Karpas-422 (cell line): ENCODE results near the gene MAPKBP1. TPM values are rescaled to one million over a fixed set of nuclear protein-coding genes. Genes with fewer than 3 reads are reported as not detected.

ENCODE experiments used
- DNase-seq: peaks from one replicate; pipeline ENCODE4 v3.0.0-alpha.2; 2015
- H2AFZ ChIP-seq: fragments of 200-600 bp; sonication (generic); 2 replicates; pipeline ENCODE4 v1.6.1; 2014; ENCODE audit warnings: antibody characterized with exemption, low read length, mixed read lengths
- H3K27ac ChIP-seq: fragments of 200-600 bp; sonication (generic); 2 replicates; pipeline ENCODE4 v1.5.1; 2014; ENCODE audit warnings: mild to moderate bottlenecking, low read length, moderate library complexity
- H3K27me3 ChIP-seq: fragments of 200-600 bp; sonication (generic); 2 replicates; pipeline ENCODE4 v1.6.1; 2014; ENCODE audit warnings: low read length, mixed read lengths
- H3K36me3 ChIP-seq: fragments of 200-600 bp; sonication (generic); 2 replicates; pipeline ENCODE4 v1.6.1; 2014; ENCODE audit warnings: low read length, mixed read lengths; ENCODE audit not compliant: insufficient read depth
- H3K4me1 ChIP-seq: fragments of 200-600 bp; sonication (generic); 2 replicates; pipeline ENCODE4 v1.6.1; 2014; ENCODE audit warnings: mild to moderate bottlenecking, low read length, mixed read lengths
- H3K4me2 ChIP-seq: fragments of 200-600 bp; sonication (generic); 2 replicates; pipeline ENCODE4 v1.6.1; 2014; ENCODE audit warnings: low read length, low read depth, mild to moderate bottlenecking; ENCODE audit not compliant: poor library complexity, severe bottlenecking
- H3K4me3 ChIP-seq: fragments of 200-600 bp; sonication (generic); 2 replicates; pipeline ENCODE4 v1.5.1; 2014; ENCODE audit warnings: mild to moderate bottlenecking, antibody characterized with exemption, low read length, mixed read lengths
- H3K79me2 ChIP-seq: fragments of 200-600 bp; sonication (generic); 2 replicates; pipeline ENCODE4 v1.6.1; 2014; ENCODE audit warnings: mild to moderate bottlenecking, low read length, mixed read lengths
- H3K9ac ChIP-seq: fragments of 200-600 bp; sonication (generic); 2 replicates; pipeline ENCODE4 v1.6.0; 2014; ENCODE audit warnings: low read length
- H3K9me2 ChIP-seq: fragments of 200-600 bp; sonication (generic), shearing (Covaris generic); replicated peaks from 2 replicates; pipeline ENCODE4 v1.6.0; 2014; ENCODE audit warnings: mild to moderate bottlenecking, low read length, moderate library complexity; ENCODE audit not compliant: insufficient read depth
- H3K9me3 ChIP-seq: fragments of 300-700, 200-600 bp; sonication (generic); 2 replicates; pipeline ENCODE4 v1.6.1; 2014; ENCODE audit warnings: low read length, mixed read lengths
- H4K20me1 ChIP-seq: fragments of 200-600 bp; sonication (generic); 2 replicates; pipeline ENCODE4 v1.6.1; 2014; ENCODE audit warnings: mild to moderate bottlenecking, antibody characterized with exemption, low read length, low read depth; ENCODE audit not compliant: insufficient read depth
- total RNA-seq: library from RNA; depleted of rRNA; stranded (reverse); fragments of >200 nt; shearing (Covaris generic); gene quantifications from 2 replicates; pipeline ENCODE4 v1.2.3, GENCODE V29; 2014; ENCODE audit warnings: low replicate concordance

MAPKBP1 gene
- total RNA-seq, 1 experiment from 2014 or later = 17.8 TPM

DNA sequence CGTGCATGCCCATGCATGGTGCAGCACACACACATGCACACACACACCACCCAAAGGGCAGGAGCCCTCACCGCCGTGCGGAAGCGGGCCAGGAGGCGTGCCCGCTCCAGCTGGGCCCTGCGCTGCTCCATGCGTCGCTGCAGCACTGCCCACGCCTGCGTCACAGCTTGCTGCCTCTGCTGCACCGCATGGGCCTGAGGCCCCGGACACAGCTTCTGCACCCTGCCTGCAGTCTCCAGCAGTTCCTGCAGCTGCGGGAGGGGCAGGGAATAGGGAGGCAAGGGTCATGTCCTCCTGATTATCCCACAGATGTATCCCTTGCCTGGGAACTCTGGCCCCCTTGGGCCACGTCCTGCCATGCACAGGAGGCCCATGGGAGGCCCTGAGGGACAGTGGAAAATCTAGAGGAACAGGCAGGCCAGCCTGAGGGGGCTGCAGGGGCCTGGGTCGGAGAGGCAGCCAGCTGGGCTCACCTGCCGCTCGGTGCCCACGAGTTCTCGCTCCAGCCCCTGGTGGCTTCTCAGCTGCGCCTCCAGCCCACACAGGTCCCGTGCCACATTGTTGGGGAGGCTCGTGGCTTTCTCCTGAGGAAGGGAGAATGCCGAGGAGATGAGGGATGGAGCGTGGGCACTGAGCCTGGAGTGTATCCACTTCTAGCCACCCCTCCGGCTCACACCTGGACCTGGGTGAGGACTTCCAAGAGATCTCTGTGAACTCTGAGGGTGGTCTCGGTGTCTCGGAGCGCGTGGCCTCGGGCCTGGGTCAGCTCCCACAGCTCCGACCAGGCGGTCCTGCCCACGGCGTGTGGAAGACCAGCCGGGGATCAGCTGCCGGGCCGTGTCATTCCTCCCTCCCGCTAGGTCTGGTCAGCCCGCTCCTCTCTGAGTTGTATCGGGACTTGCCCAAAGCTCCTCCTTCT is 95.7 kb downstream of the MAPKBP1 start:
- no peak overlapping the region for H3K27ac ChIP-seq
- H3K4me2 ChIP-seq = no peak overlapping the region
- H3K9ac ChIP-seq = no peak overlapping the region
- no peak overlapping the region for H2AFZ ChIP-seq
- H3K9me2 ChIP-seq = no peaks in the 10 kb centered on the region
- 0 out of 2 replicates have a peak, but pooled peaks cover 3% of the 10 kb centered on the region for H4K20me1 ChIP-seq
- H3K9me3 ChIP-seq = no peaks in the 10 kb centered on the region
- no peaks in the 10 kb centered on the region for H3K27me3 ChIP-seq
- H3K79me2 ChIP-seq = no peaks in the 10 kb centered on the region
- no peaks in the 10 kb centered on the region for H3K36me3 ChIP-seq
- H3K4me1 ChIP-seq = no peaks in the 10 kb centered on the region
- H3K4me3 ChIP-seq = no peak overlapping the region
- DNase-seq = no peak

- Histone ChIP-seq H4K20me1 (0 out of 2 replicates have a peak, but pooled peaks cover 3% of the 10 kb centered on the region), H3K36me3 (no peaks in the 10 kb centered on the region), H3K27me3 (no peaks in the 10 kb centered on the region), H3K9ac (no peak overlapping the region), H3K4me2 (no peak overlapping the region), H2AFZ (no peak overlapping the region), H3K9me2 (no peaks in the 10 kb centered on the region), H3K79me2 (no peaks in the 10 kb centered on the region), H3K4me3 (no peak overlapping the region), H3K27ac (no peak overlapping the region), H3K4me1 (no peaks in the 10 kb centered on the region), H3K9me3 (no peaks in the 10 kb centered on the region)
- no peak for DNase-seq
Measured at GRCh38 chr15:41870689-41871081, 96.4 kb downstream of the MAPKBP1 start.

- Histone ChIP-seq H3K27me3 (no peaks in the 10 kb centered on the region), H3K79me2 (no peaks in the 10 kb centered on the region), H2AFZ (no peak overlapping the region), H4K20me1 (0 out of 2 replicates have a peak, but pooled peaks cover 3% of the 10 kb centered on the region), H3K4me2 (no peak overlapping the region), H3K9me3 (no peaks in the 10 kb centered on the region), H3K36me3 (no peaks in the 10 kb centered on the region), H3K4me3 (no peak overlapping the region), H3K27ac (no peak overlapping the region), H3K9me2 (no peaks in the 10 kb centered on the region), H3K4me1 (no peaks in the 10 kb centered on the region), H3K9ac (no peak overlapping the region)
- DNase-seq = no peak
Measured at GRCh38 chr15:41871175-41871905, 97.1 kb downstream of the MAPKBP1 start.

- H3K79me2 ChIP-seq = no peaks in the 10 kb centered on the region
- no peaks in the 10 kb centered on the region for H3K9me3 ChIP-seq
- no peaks in the 10 kb centered on the region for H3K4me1 ChIP-seq
- H3K36me3 ChIP-seq = no peaks in the 10 kb centered on the region
- no peak for DNase-seq
- no peaks in the 10 kb centered on the region for H3K27me3 ChIP-seq
- no peak overlapping the region for H3K4me3 ChIP-seq
- H4K20me1 ChIP-seq = 0 out of 2 replicates have a peak, but pooled peaks cover 3% of the 10 kb centered on the region
- H3K9me2 ChIP-seq = no peaks in the 10 kb centered on the region
- H3K9ac ChIP-seq = no peak overlapping the region
- no peak overlapping the region for H3K4me2 ChIP-seq
- H2AFZ ChIP-seq = no peak overlapping the region
- H3K27ac ChIP-seq = no peak overlapping the region
Measured at GRCh38 chr15:41872166-41872747, 98.0 kb downstream of the MAPKBP1 start.

- Histone ChIP-seq H3K4me3 (no peak overlapping the region), H3K9ac (no peak overlapping the region), H4K20me1 (0 out of 2 replicates have a peak, but pooled peaks cover 3% of the 10 kb centered on the region), H2AFZ (no peak overlapping the region), H3K4me2 (no peak overlapping the region), H3K9me3 (no peaks in the 10 kb centered on the region), H3K27ac (no peak overlapping the region), H3K27me3 (no peaks in the 10 kb centered on the region), H3K4me1 (no peaks in the 10 kb centered on the region), H3K79me2 (no peaks in the 10 kb centered on the region), H3K36me3 (no peaks in the 10 kb centered on the region), H3K9me2 (no peaks in the 10 kb centered on the region)
- DNase-seq = no peak
Measured at GRCh38 chr15:41873711-41874110, 99.4 kb downstream of the MAPKBP1 start.

- H3K27me3 ChIP-seq = no peaks in the 10 kb centered on the region
- no peaks in the 10 kb centered on the region for H3K9me3 ChIP-seq
- H3K4me1 ChIP-seq = no peaks in the 10 kb centered on the region
- no peak overlapping the region for H2AFZ ChIP-seq
- no peaks in the 10 kb centered on the region for H3K36me3 ChIP-seq
- 0 out of 2 replicates have a peak, but pooled peaks cover 3% of the 10 kb centered on the region for H4K20me1 ChIP-seq
- DNase-seq = no peak
- no peaks in the 10 kb centered on the region for H3K9me2 ChIP-seq
- no peak overlapping the region for H3K9ac ChIP-seq
- no peaks in the 10 kb centered on the region for H3K79me2 ChIP-seq
- H3K4me2 ChIP-seq = no peak overlapping the region
- no peak overlapping the region for H3K27ac ChIP-seq
- H3K4me3 ChIP-seq = no peak overlapping the region
Measured at GRCh38 chr15:41874736-41875135, 100.5 kb downstream of the MAPKBP1 start.

GRCh38 chr15:41876007-41876406 is 101.7 kb downstream of the MAPKBP1 start:
- Histone ChIP-seq H3K36me3 (no peaks in the 10 kb centered on the region), H4K20me1 (0 out of 2 replicates have a peak, but pooled peaks cover 3% of the 10 kb centered on the region), H3K4me2 (no peak overlapping the region), H3K9ac (no peak overlapping the region), H3K4me1 (no peaks in the 10 kb centered on the region), H3K27me3 (no peaks in the 10 kb centered on the region), H3K79me2 (no peaks in the 10 kb centered on the region), H2AFZ (no peak overlapping the region), H3K4me3 (no peak overlapping the region), H3K9me2 (no peaks in the 10 kb centered on the region), H3K9me3 (no peaks in the 10 kb centered on the region), H3K27ac (no peak overlapping the region)
- DNase-seq = no peak

GRCh38 chr15:41876689-41877088 is 102.4 kb downstream of the MAPKBP1 start:
- Histone ChIP-seq H3K9ac (no peak overlapping the region), H3K79me2 (no peaks in the 10 kb centered on the region), H3K27ac (no peak overlapping the region), H3K4me3 (no peak overlapping the region), H3K9me3 (no peaks in the 10 kb centered on the region), H4K20me1 (0 out of 2 replicates have a peak, but pooled peaks cover 3% of the 10 kb centered on the region), H3K4me2 (no peak overlapping the region), H3K9me2 (no peaks in the 10 kb centered on the region), H3K4me1 (no peaks in the 10 kb centered on the region), H2AFZ (no peak overlapping the region), H3K36me3 (no peaks in the 10 kb centered on the region), H3K27me3 (no peaks in the 10 kb centered on the region)
- DNase-seq = no peak
